ENCODE data around the gene SLC37A1.

Gene SLC37A1

DNA sequence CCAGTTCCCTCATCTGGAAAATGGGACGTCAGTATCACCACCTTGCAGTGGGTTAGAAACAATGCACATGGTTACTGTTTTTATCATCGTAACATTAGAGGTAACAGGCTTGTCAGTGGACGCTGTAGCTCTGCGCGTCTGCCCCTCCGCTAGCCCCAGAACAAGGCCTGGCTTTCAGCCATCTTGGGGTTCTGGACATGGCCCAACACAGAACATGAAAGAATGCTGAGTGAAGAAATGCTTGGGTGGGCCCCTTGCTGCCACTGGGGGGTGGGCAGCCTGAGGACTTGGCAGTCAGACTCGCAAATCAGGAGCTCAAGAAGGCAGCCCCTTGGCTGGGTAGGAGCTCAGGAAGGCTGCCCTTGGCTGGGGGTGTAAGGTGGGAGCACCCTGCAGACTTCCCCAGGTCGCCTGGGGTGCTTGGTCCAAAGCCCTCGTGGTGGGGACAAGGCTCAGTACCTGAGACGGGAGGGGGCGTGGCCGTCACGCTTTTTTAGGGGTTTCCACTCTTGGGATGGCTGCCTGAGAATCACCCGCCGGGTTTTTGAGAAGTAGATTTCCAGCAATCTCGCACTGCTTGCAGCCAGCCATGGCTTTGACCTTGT, 51.7 kb downstream of the SLC37A1 start:
- Histone ChIP-seq H3K27me3 (ENCODE audit: control insufficient read depth, insufficient read depth, low read length) (no peaks in the 10 kb centered on the region), H3K9me3 (ENCODE audit: control insufficient read depth, insufficient read depth, low read length) (no peaks in the 10 kb centered on the region), H3K4me3 (ENCODE audit: low read depth, low read length) (no peak overlapping the region), H3K36me3 (ENCODE audit: control insufficient read depth, insufficient read depth, low read length) (peaks cover 52% of the 10 kb centered on the region), H3K27ac (ENCODE audit: low read depth, low read length) (no peak overlapping the region), H3K4me1 (ENCODE audit: control insufficient read depth, insufficient read depth, low read length) (no peaks in the 10 kb centered on the region), H3K9ac (ENCODE audit: low read depth, low read length) (no peak overlapping the region)

DNA sequence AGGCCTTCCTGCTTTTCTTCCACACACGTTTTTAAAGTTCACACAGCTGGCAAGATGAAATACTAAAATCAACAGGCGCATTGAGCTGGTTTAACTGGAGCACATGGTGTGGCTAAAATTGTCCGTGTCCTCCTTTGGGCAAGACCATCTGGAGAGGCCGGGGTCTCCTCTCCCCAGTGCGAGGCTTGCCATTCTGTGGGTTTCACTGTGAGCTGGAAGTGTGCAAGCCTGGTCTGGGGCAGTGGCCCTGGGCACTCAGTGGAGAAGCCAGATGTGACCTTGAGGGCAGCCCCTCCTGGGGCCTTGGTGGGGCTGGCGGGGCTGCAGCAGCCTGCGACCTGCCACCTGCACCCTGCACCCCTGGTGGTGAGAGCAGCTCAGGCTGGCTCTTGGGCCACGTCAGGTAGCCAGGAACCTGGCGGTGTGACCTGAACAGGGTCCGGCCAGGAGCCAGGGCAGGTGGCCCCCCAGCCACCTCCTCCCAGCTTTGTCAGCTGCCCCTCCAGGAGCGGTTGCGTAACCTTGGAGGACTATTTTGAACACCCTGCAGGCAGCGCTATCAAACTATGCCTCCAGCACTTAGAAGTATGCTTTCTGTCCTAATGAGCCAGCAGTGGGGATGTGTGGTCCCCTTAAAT, 52.4 kb downstream of the SLC37A1 start:
- Histone ChIP-seq H3K4me1 (ENCODE audit: control insufficient read depth, insufficient read depth, low read length) (no peaks in the 10 kb centered on the region), H3K36me3 (ENCODE audit: control insufficient read depth, insufficient read depth, low read length) (peaks cover 53% of the 10 kb centered on the region), H3K9ac (ENCODE audit: low read depth, low read length) (no peak overlapping the region), H3K27ac (ENCODE audit: low read depth, low read length) (no peak overlapping the region), H3K27me3 (ENCODE audit: control insufficient read depth, insufficient read depth, low read length) (no peaks in the 10 kb centered on the region), H3K4me3 (ENCODE audit: low read depth, low read length) (no peak overlapping the region), H3K9me3 (ENCODE audit: control insufficient read depth, insufficient read depth, low read length) (no peaks in the 10 kb centered on the region)

DNA sequence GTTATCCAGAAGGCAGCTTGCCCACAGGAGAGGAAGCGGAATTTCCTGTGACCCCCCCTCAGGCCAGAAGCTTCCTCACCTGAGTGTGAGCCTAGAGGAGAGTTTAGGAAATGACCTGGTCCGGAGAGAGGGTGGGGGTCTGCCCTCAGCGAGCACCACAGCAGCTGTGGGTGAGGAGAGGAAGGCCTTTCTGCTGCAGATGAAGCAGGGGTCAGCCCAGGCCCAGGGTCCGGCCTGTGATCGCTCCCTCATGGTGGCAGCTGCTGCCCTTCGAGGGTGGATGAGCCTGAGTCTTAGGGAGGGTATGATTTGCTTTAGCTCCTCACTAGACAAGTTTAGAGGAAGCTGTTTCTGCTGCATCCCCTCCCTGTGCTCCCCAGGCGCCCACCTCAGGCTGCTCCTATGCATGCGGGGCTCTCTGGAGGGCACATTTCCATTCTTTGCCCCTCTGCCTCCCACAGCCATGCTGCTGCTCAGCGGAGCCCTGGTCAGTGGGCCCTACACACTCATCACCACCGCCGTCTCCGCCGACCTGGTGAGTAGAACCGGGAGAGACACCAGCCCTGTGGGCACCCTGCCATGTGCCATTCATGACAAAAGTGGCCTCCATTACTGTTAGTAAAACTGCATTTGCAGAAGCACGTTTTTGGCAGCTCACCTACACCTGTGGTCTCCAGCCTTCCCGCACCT, 53.0 kb downstream of the SLC37A1 start:
- no peak overlapping the region for H3K27ac ChIP-seq (ENCODE audit: low read depth, low read length)
- no peaks in the 10 kb centered on the region for H3K4me1 ChIP-seq (ENCODE audit: control insufficient read depth, insufficient read depth, low read length)
- H3K36me3 ChIP-seq (ENCODE audit: control insufficient read depth, insufficient read depth, low read length), result peaks cover 52% of the 10 kb centered on the region
- no peak overlapping the region for H3K4me3 ChIP-seq (ENCODE audit: low read depth, low read length)
- no peak overlapping the region for H3K9ac ChIP-seq (ENCODE audit: low read depth, low read length)
- no peaks in the 10 kb centered on the region for H3K9me3 ChIP-seq (ENCODE audit: control insufficient read depth, insufficient read depth, low read length)
- no peaks in the 10 kb centered on the region for H3K27me3 ChIP-seq (ENCODE audit: control insufficient read depth, insufficient read depth, low read length)

DNA sequence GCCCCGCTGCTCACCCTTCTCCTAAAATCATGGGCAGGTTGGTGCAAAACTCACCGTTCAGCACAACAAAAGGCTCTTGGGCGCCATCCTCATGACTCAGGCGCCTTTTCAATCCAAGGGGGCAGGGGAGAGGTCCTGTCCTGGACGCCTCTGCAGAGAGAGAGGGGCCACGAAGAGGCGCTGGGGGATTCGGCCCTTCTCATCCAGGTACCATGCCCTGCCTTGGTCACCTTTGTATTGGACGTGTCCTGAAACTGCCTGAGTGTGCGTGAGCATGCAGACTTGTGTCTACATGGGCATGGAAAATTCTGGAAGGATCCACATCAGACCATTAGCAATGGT, 53.5 kb downstream of the SLC37A1 start:
- Histone ChIP-seq H3K9ac (ENCODE audit: low read depth, low read length) (no peak overlapping the region), H3K4me3 (ENCODE audit: low read depth, low read length) (no peak overlapping the region), H3K36me3 (ENCODE audit: control insufficient read depth, insufficient read depth, low read length) (peaks cover 52% of the 10 kb centered on the region), H3K27me3 (ENCODE audit: control insufficient read depth, insufficient read depth, low read length) (no peaks in the 10 kb centered on the region), H3K27ac (ENCODE audit: low read depth, low read length) (no peak overlapping the region), H3K9me3 (ENCODE audit: control insufficient read depth, insufficient read depth, low read length) (no peaks in the 10 kb centered on the region), H3K4me1 (ENCODE audit: control insufficient read depth, insufficient read depth, low read length) (no peaks in the 10 kb centered on the region)

DNA sequence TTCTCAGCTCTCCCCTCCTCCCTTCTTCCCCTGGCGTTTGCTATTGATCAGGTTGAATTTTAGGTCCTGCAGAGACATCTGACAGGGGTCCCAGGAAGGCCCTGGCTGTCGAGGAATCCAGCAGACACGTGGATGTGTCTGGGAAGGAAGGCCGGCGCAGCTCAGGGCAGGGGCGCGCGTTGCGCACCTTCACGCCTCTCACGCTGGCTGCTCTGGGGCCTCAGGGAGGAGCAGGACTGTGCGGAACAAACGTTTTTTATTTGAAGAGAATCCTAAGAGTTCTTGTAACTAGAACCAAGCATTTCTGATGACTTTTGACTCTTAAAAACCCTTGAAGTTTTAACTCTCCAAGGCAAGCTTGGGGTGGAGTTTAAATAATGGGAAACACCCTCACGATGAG, 54.2 kb downstream of the SLC37A1 start:
- Histone ChIP-seq H3K27ac (ENCODE audit: low read depth, low read length) (no peak overlapping the region), H3K4me3 (ENCODE audit: low read depth, low read length) (no peak overlapping the region), H3K9ac (ENCODE audit: low read depth, low read length) (no peak overlapping the region), H3K4me1 (ENCODE audit: control insufficient read depth, insufficient read depth, low read length) (no peaks in the 10 kb centered on the region), H3K36me3 (ENCODE audit: control insufficient read depth, insufficient read depth, low read length) (peaks cover 48% of the 10 kb centered on the region), H3K27me3 (ENCODE audit: control insufficient read depth, insufficient read depth, low read length) (no peaks in the 10 kb centered on the region), H3K9me3 (ENCODE audit: control insufficient read depth, insufficient read depth, low read length) (no peaks in the 10 kb centered on the region)

DNA sequence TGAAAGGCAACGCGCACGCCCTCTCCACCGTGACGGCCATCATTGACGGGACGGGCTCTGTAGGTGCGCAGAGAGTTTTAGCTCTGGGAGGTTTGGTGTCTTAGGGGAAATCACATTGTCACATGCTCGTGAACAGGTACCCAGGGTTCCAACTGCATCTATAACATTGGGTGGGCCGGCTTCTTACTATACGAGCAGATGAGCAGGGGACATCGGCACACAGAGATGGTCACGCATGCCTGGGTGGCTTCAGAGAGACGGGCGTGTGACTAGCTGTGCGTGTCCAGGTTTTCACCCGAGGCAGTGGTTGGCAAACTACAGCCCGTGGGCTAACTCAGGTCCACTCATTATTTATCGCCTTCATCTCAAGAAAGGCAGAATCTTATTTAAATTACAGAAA, 54.7 kb downstream of the SLC37A1 start:
- Histone ChIP-seq H3K27me3 (ENCODE audit: control insufficient read depth, insufficient read depth, low read length) (no peaks in the 10 kb centered on the region), H3K36me3 (ENCODE audit: control insufficient read depth, insufficient read depth, low read length) (peaks cover 45% of the 10 kb centered on the region), H3K9ac (ENCODE audit: low read depth, low read length) (no peak overlapping the region), H3K27ac (ENCODE audit: low read depth, low read length) (no peak overlapping the region), H3K4me3 (ENCODE audit: low read depth, low read length) (no peak overlapping the region), H3K4me1 (ENCODE audit: control insufficient read depth, insufficient read depth, low read length) (no peaks in the 10 kb centered on the region), H3K9me3 (ENCODE audit: control insufficient read depth, insufficient read depth, low read length) (no peaks in the 10 kb centered on the region)

DNA sequence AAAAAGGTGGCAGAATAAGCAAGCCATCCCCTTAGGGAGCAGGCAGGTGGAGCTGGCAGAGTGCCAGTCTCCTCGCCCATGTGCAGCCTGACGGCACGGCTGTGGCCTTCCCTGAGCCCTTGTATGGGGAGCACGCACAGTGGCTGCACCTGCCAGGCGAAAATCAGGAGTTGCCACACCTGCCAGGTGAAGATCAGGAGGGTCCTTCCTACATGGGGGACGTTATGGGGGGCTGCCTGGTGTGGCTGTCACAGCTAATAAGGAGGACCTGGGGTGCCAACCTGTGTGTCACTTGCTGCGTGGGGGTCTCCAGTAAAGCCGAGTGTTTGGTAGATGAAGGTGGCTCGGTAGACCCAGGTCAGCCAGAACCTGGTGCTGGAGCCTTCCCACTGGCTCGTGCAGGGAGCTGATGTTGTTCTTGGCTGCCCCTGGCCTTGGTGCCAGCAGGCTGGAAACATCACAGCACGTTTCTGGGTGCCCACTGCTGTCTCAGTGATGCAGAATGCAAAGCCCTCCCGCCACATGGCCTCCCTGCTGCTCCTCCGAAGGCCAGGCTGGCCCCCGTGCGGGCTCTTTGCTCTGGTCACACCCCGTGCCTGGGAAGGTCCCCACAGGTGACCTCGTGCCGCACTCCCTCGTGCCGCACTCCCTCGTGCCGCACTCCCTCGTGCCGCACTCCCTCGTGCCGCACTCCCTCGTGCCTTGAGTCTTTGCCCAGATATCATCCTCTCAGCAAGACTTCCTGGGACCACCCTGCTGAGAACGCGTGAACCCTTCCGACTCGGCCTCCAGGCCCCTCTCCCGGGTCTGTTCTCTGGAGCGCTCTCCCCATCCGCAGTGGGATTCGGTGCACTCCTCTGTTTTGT, 55.4 kb downstream of the SLC37A1 start:
- no peak overlapping the region for H3K4me3 ChIP-seq (ENCODE audit: low read depth, low read length)
- H3K27ac ChIP-seq (ENCODE audit: low read depth, low read length), result no peak overlapping the region
- no peak overlapping the region for H3K9ac ChIP-seq (ENCODE audit: low read depth, low read length)
- H3K4me1 ChIP-seq (ENCODE audit: control insufficient read depth, insufficient read depth, low read length), result no peaks in the 10 kb centered on the region
- H3K9me3 ChIP-seq (ENCODE audit: control insufficient read depth, insufficient read depth, low read length), result no peaks in the 10 kb centered on the region
- peaks cover 47% of the 10 kb centered on the region for H3K36me3 ChIP-seq (ENCODE audit: control insufficient read depth, insufficient read depth, low read length)
- H3K27me3 ChIP-seq (ENCODE audit: control insufficient read depth, insufficient read depth, low read length), result no peaks in the 10 kb centered on the region

DNA sequence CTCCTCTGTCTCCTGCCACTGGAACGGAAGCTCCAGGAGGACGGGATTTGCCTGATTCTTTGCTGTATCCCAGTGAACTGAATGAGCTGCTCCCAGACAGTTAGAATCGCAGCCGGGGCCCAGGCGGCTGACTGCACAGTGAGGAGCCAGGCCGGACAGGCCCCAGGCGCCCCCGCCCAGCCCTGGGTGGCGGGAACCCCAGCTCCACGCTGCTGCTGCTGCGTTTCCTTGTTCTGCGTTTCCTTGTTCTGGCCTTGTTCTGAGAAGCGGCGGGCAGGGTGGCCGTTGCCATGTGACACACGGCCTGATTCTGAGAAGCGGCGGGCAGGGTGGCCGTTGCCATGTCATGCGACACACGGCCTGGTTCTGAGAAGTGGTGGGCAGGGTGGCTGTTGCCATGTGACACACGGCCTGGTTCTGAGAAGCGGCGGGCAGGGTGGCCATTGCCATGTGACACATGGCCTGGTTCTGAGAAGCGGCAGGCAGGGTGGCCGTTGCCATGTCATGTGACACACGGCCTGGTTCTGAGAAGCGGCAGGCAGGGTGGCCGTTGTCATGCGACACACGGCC, 56.2 kb downstream of the SLC37A1 start:
- no peak overlapping the region for H3K27ac ChIP-seq (ENCODE audit: low read depth, low read length)
- H3K4me3 ChIP-seq (ENCODE audit: low read depth, low read length), result no peak overlapping the region
- H3K27me3 ChIP-seq (ENCODE audit: control insufficient read depth, insufficient read depth, low read length), result no peaks in the 10 kb centered on the region
- no peaks in the 10 kb centered on the region for H3K9me3 ChIP-seq (ENCODE audit: control insufficient read depth, insufficient read depth, low read length)
- H3K4me1 ChIP-seq (ENCODE audit: control insufficient read depth, insufficient read depth, low read length), result no peaks in the 10 kb centered on the region
- no peak overlapping the region for H3K9ac ChIP-seq (ENCODE audit: low read depth, low read length)
- peaks cover 52% of the 10 kb centered on the region for H3K36me3 ChIP-seq (ENCODE audit: control insufficient read depth, insufficient read depth, low read length)

DNA sequence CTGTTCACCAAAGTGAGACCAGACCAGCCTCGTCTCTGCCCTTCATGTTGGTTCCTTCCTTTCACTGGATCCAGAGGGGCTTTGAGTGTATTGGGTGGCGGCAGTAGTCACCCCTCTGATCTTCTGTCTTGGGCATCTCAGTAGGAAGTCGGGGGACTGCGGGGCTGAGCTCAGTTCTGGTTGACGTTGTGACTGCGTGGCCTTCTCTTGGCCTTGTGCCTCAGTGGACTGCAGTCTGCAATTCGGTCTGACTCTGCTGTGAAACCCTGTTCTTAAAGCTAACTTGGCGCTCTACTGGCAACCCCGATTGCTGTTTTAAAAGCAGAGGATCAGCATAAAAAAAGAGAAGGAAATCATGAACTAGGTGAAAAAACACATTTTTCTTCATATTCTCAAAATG, 56.7 kb downstream of the SLC37A1 start:
- H3K36me3 ChIP-seq (ENCODE audit: control insufficient read depth, insufficient read depth, low read length), result peaks cover 58% of the 10 kb centered on the region
- no peaks in the 10 kb centered on the region for H3K27me3 ChIP-seq (ENCODE audit: control insufficient read depth, insufficient read depth, low read length)
- no peak overlapping the region for H3K4me3 ChIP-seq (ENCODE audit: low read depth, low read length)
- H3K9ac ChIP-seq (ENCODE audit: low read depth, low read length), result no peak overlapping the region
- no peaks in the 10 kb centered on the region for H3K9me3 ChIP-seq (ENCODE audit: control insufficient read depth, insufficient read depth, low read length)
- no peak overlapping the region for H3K27ac ChIP-seq (ENCODE audit: low read depth, low read length)
- no peaks in the 10 kb centered on the region for H3K4me1 ChIP-seq (ENCODE audit: control insufficient read depth, insufficient read depth, low read length)

DNA sequence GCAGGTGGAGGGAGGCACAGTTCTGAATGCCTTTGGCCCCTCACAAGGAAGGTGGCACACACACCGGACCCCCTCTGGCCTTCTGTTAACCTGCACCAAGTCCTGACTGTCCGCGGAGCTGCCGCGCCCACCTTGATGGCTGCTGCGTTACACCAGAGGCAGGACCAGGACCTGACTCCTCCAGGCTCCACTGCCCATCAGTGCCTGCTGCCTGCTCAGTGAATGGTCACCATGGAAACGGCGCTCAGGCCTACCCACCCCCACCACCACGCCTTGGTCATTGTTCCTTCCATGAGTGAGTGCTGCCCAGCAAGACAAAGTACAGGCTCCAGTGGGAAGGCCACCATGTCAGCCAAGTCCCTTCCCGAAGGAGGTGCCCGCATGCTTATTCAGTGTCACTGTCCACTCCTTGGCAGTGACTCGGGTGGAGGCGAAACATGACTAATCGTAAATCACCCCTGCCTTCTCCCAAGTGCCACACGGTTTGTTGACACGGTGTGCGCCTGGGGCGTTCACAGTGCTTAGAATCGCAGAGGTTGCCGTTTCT, 57.3 kb downstream of the SLC37A1 start:
- H3K36me3 ChIP-seq (ENCODE audit: control insufficient read depth, insufficient read depth, low read length), result peaks cover 57% of the 10 kb centered on the region
- H3K27me3 ChIP-seq (ENCODE audit: control insufficient read depth, insufficient read depth, low read length), result no peaks in the 10 kb centered on the region
- no peaks in the 10 kb centered on the region for H3K4me1 ChIP-seq (ENCODE audit: control insufficient read depth, insufficient read depth, low read length)
- H3K9me3 ChIP-seq (ENCODE audit: control insufficient read depth, insufficient read depth, low read length), result no peaks in the 10 kb centered on the region
- H3K9ac ChIP-seq (ENCODE audit: low read depth, low read length), result no peak overlapping the region
- no peak overlapping the region for H3K4me3 ChIP-seq (ENCODE audit: low read depth, low read length)
- no peak overlapping the region for H3K27ac ChIP-seq (ENCODE audit: low read depth, low read length)

Data from HUES48 (cell line).